HEK293 (cell line): ENCODE measurements around the gene PI16.

Source experiments
- CTCF ChIA-PET: fragments of 350-600 bp; formaldehyde crosslinking; extraction: SDS; loops from one replicate; lab custom pipeline; 2021; ENCODE audit warnings: antibody characterized with exemption; lab: Yijun Ruan, JAX
- POLR2A ChIA-PET: fragments of 300-600 bp; formaldehyde crosslinking; extraction: SDS; loops from one replicate; lab custom pipeline; 2020; ENCODE audit warnings: antibody characterized with exemption, inconsistent platforms; lab: Yijun Ruan, JAX
- H3K27ac ChIP-seq: fragments of 200-500 bp; sonication (Bioruptor generic); 2 replicates; pipeline ENCODE4 v1.5.1; 2014; ENCODE audit warnings: low read depth, low read length, control low read depth, inconsistent platforms; ENCODE audit errors: extremely low read depth
- H3K36me3 ChIP-seq, 2 experiments: fragments of 200-500 bp in 1 of 2; sonication (Bioruptor generic) in 1 of 2; 1 replicate in 1 of 2; 2 replicates in 1 of 2; pipeline ENCODE4 v1.5.1; 2014 to 2017; ENCODE audit warnings: inconsistent platforms in 2 of 2, low read length in 2 of 2; ENCODE audit not compliant: control insufficient read depth in 2 of 2, insufficient read depth in 1 of 2
- H3K4me1 ChIP-seq: fragments of 200-500 bp; sonication (Bioruptor generic); 2 replicates; pipeline ENCODE4 v1.5.1; 2014; ENCODE audit warnings: mild to moderate bottlenecking, low read length, inconsistent platforms; ENCODE audit not compliant: control insufficient read depth, insufficient read depth
- H3K4me3 ChIP-seq: 2 replicates; pipeline ENCODE4 v1.5.1; 2011; ENCODE audit warnings: low read depth, mild to moderate bottlenecking, control low read depth, low read length, moderate library complexity
- H3K9me3 ChIP-seq: fragments of 200-500 bp; sonication (Bioruptor generic); 2 replicates; pipeline ENCODE4 v1.5.1; 2014; ENCODE audit warnings: low read depth, low read length, inconsistent platforms; ENCODE audit not compliant: control insufficient read depth, insufficient read depth
- BCL11A ChIP-seq: fragments of 450-650 bp; formaldehyde crosslinking; IDR thresholded peaks from 2 replicates; pipeline ENCODE4 v1.5.1; 2016; ENCODE audit warnings: low read depth, missing biosample characterization, missing genetic modification characterization
- KLF1 ChIP-seq: fragments of 450-650 bp; formaldehyde crosslinking; IDR thresholded peaks from 2 replicates; pipeline ENCODE4 v1.5.1; 2016; ENCODE audit warnings: missing biosample characterization, missing genetic modification characterization
- MEIS1 ChIP-seq: sonication (generic); formaldehyde crosslinking; IDR thresholded peaks from 2 replicates; pipeline ENCODE4 v1.8.1; 2022; ENCODE audit warnings: missing genetic modification reagents, mild to moderate bottlenecking, borderline replicate concordance
- REPIN1 ChIP-seq: fragments of 450-650 bp; formaldehyde crosslinking; IDR thresholded peaks from 2 replicates; pipeline ENCODE4 v1.5.1; 2017; ENCODE audit warnings: missing biosample characterization, missing genetic modification characterization, low read depth
- SCRT1 ChIP-seq: fragments of 450-650 bp; formaldehyde crosslinking; IDR thresholded peaks from 2 replicates; pipeline ENCODE4 v1.5.1; 2016; ENCODE audit warnings: missing biosample characterization, missing genetic modification characterization, borderline replicate concordance
- SCRT2 ChIP-seq: fragments of 450-650 bp; formaldehyde crosslinking; IDR thresholded peaks from 2 replicates; pipeline ENCODE4 v1.5.1; 2016; ENCODE audit warnings: missing biosample characterization, missing genetic modification characterization
- YY1 ChIP-seq: fragments of 450-650 bp; formaldehyde crosslinking; IDR thresholded peaks from 2 replicates; pipeline ENCODE4 v1.5.1; 2018; ENCODE audit warnings: missing biosample characterization, missing genetic modification characterization
- ZNF10 ChIP-seq: fragments of 450-650 bp; formaldehyde crosslinking; IDR thresholded peaks from 2 replicates; pipeline ENCODE4 v1.5.1; 2017; ENCODE audit warnings: missing biosample characterization, missing genetic modification characterization
- ZNF121 ChIP-seq: fragments of 450-650 bp; formaldehyde crosslinking; IDR thresholded peaks from 2 replicates; pipeline ENCODE4 v1.5.1; 2016; ENCODE audit warnings: missing biosample characterization, missing genetic modification characterization
- ZNF133 ChIP-seq: fragments of 450-650 bp; formaldehyde crosslinking; IDR thresholded peaks from 2 replicates; pipeline ENCODE4 v1.5.1; 2016; ENCODE audit warnings: missing biosample characterization, missing genetic modification characterization
- ZNF155 ChIP-seq: fragments of 450-650 bp; formaldehyde crosslinking; IDR thresholded peaks from 2 replicates; pipeline ENCODE4 v1.5.1; 2016; ENCODE audit warnings: missing biosample characterization, missing genetic modification characterization
- ZNF169 ChIP-seq: fragments of 450-650 bp; formaldehyde crosslinking; IDR thresholded peaks from 2 replicates; pipeline ENCODE4 v1.5.1; 2016; ENCODE audit warnings: missing biosample characterization, missing genetic modification characterization
- ZNF202 ChIP-seq: fragments of 450-650 bp; formaldehyde crosslinking; IDR thresholded peaks from 2 replicates; pipeline ENCODE4 v1.5.1; 2016; ENCODE audit warnings: missing biosample characterization, missing genetic modification characterization, borderline replicate concordance
- ZNF266 ChIP-seq: fragments of 450-650 bp; formaldehyde crosslinking; IDR thresholded peaks from 2 replicates; pipeline ENCODE4 v1.5.1; 2016; ENCODE audit warnings: missing biosample characterization, missing genetic modification characterization, low read depth
- ZNF341 ChIP-seq: fragments of 450-650 bp; formaldehyde crosslinking; IDR thresholded peaks from 2 replicates; pipeline ENCODE4; 2016; ENCODE audit warnings: low read depth, missing biosample characterization, missing genetic modification characterization
- ZNF394 ChIP-seq: fragments of 450-650 bp; formaldehyde crosslinking; IDR thresholded peaks from 2 replicates; pipeline ENCODE4 v1.5.1; 2016; ENCODE audit warnings: missing biosample characterization, missing genetic modification characterization, mild to moderate bottlenecking, moderate library complexity, borderline replicate concordance
- ZNF416 ChIP-seq: fragments of 450-650 bp; formaldehyde crosslinking; IDR thresholded peaks from 2 replicates; pipeline ENCODE4 v1.5.1; 2016; ENCODE audit warnings: missing biosample characterization, missing genetic modification characterization
- ZNF426 ChIP-seq: fragments of 450-650 bp; formaldehyde crosslinking; IDR thresholded peaks from 2 replicates; pipeline ENCODE4 v1.5.1; 2017; ENCODE audit warnings: missing biosample characterization, missing genetic modification characterization, mild to moderate bottlenecking, inconsistent platforms, moderate library complexity
- ZNF529 ChIP-seq: fragments of 450-650 bp; formaldehyde crosslinking; IDR thresholded peaks from 2 replicates; pipeline ENCODE4 v1.5.1; 2017; ENCODE audit warnings: missing genetic modification characterization, missing biosample characterization; ENCODE audit not compliant: insufficient replicate concordance
- ZNF544 ChIP-seq: fragments of 450-650 bp; formaldehyde crosslinking; IDR thresholded peaks from 2 replicates; pipeline ENCODE4 v1.5.0; 2017; ENCODE audit warnings: missing biosample characterization, missing genetic modification characterization
- ZNF561 ChIP-seq: fragments of 450-650 bp; IDR thresholded peaks from 2 replicates; pipeline ENCODE4 v1.5.1; 2018; ENCODE audit warnings: missing biosample characterization, missing genetic modification characterization, borderline replicate concordance
- ZNF596 ChIP-seq: fragments of 450-650 bp; IDR thresholded peaks from 2 replicates; pipeline ENCODE4 v1.5.0; 2018; ENCODE audit warnings: missing biosample characterization, mild to moderate bottlenecking, missing genetic modification characterization, moderate library complexity
- ZNF610 ChIP-seq: fragments of 450-650 bp; formaldehyde crosslinking; IDR thresholded peaks from 2 replicates; pipeline ENCODE4 v1.5.1; 2016; ENCODE audit warnings: missing biosample characterization, missing genetic modification characterization, borderline replicate concordance
- ZNF677 ChIP-seq: fragments of 450-650 bp; IDR thresholded peaks from 2 replicates; pipeline ENCODE4 v1.5.0; 2018; ENCODE audit warnings: missing biosample characterization, mild to moderate bottlenecking, missing genetic modification characterization, moderate library complexity
- ZNF785 ChIP-seq: fragments of 450-650 bp; formaldehyde crosslinking; IDR thresholded peaks from 2 replicates; pipeline ENCODE4 v1.5.1; 2016; ENCODE audit warnings: missing biosample characterization, missing genetic modification characterization
- ZNF837 ChIP-seq: fragments of 450-650 bp; formaldehyde crosslinking; IDR thresholded peaks from 2 replicates; pipeline ENCODE4 v1.5.1; 2016; ENCODE audit warnings: missing biosample characterization, missing genetic modification characterization
- ZSCAN30 ChIP-seq: fragments of 450-650 bp; IDR thresholded peaks from 2 replicates; pipeline ENCODE4 v1.5.1; 2018; ENCODE audit warnings: missing biosample characterization, mild to moderate bottlenecking, missing genetic modification characterization, moderate library complexity
- ZSCAN5A ChIP-seq: fragments of 450-650 bp; formaldehyde crosslinking; IDR thresholded peaks from 2 replicates; pipeline ENCODE4 v1.5.1; 2016; ENCODE audit warnings: missing biosample characterization, missing genetic modification characterization
- TF ChIP-seq, protein P1 (sequence below): fragments of 450-650 bp; formaldehyde crosslinking; IDR thresholded peaks from 2 replicates; pipeline ENCODE4 v1.5.1; 2016; ENCODE audit warnings: missing biosample characterization, missing genetic modification characterization, low read depth
- TF ChIP-seq, protein P2 (sequence below): fragments of 450-650 bp; IDR thresholded peaks from 2 replicates; pipeline ENCODE4 v1.5.1; 2018; ENCODE audit warnings: missing biosample characterization, missing genetic modification characterization

Gene PI16

GRCh38 chr6:37008484-37009465 is 54.2 kb downstream of the PI16 start:
- POLR2A ChIA-PET, result no interaction called here

GRCh38 chr6:37010402-37010892 is 55.9 kb downstream of the PI16 start:
- Histone ChIP-seq H3K4me1 (no peaks in the 10 kb centered on the region), H3K4me3 (no peak overlapping the region), H3K27ac (no peak overlapping the region), H3K9me3 (no peaks in the 10 kb centered on the region), H3K36me3 (no peaks in the 10 kb centered on the region)
- TF ChIP-seq ZNF529 (tag by site-specific recombination) (no peak), YY1 (no peak), ZNF10 (tag by site-specific recombination) (no peak), ZNF155 (tag by site-specific recombination) (no peak), ZSCAN30 (tag by site-specific recombination) (no peak), ZNF561 (tag by site-specific recombination) (no peak), REPIN1 (tag by site-specific recombination) (no peak), KLF1 (tag by site-specific recombination) (no peak), ZNF394 (tag by site-specific recombination) (no peak), ZNF341 (no peak), BCL11A (tag by site-specific recombination) (no peak), ZNF596 (tag by site-specific recombination) (no peak), ZNF785 (tag by site-specific recombination) (no peak)
- TF ChIP-seq, protein P1, sequence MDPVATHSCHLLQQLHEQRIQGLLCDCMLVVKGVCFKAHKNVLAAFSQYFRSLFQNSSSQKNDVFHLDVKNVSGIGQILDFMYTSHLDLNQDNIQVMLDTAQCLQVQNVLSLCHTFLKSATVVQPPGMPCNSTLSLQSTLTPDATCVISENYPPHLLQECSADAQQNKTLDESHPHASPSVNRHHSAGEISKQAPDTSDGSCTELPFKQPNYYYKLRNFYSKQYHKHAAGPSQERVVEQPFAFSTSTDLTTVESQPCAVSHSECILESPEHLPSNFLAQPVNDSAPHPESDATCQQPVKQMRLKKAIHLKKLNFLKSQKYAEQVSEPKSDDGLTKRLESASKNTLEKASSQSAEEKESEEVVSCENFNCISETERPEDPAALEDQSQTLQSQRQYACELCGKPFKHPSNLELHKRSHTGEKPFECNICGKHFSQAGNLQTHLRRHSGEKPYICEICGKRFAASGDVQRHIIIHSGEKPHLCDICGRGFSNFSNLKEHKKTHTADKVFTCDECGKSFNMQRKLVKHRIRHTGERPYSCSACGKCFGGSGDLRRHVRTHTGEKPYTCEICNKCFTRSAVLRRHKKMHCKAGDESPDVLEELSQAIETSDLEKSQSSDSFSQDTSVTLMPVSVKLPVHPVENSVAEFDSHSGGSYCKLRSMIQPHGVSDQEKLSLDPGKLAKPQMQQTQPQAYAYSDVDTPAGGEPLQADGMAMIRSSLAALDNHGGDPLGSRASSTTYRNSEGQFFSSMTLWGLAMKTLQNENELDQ (tag by site-specific recombination), result no peak
- ChIA-PET CTCF (interaction anchor here (0.7 to 2.8 kb wide), 4 partner anchors 9 to 245 kb away, joined by 3 to 21 read pairs (median 4); no protein-coding TSS in a partner anchor), POLR2A (interaction anchor here (0.7 kb wide), 1 partner anchor 331 kb away, joined by 3 read pairs; no protein-coding TSS in a partner anchor)

More at GRCh38 chr6:37008484-37009465, 54.2 kb downstream of the PI16 start:
- CTCF ChIA-PET, result interaction anchor here (0.6 to 2.8 kb wide), 3 partner anchors 10 to 69 kb away, joined by 3 to 21 read pairs (median 5); no protein-coding TSS in a partner anchor
- TF ChIP-seq ZNF610 (tag by site-specific recombination) (no peak), ZSCAN5A (tag by site-specific recombination) (no peak), ZNF202 (no peak), MEIS1 (CRISPR knock-in tag) (no peak), ZNF169 (tag by site-specific recombination) (no peak), ZNF416 (tag by site-specific recombination) (no peak), ZNF544 (tag by site-specific recombination) (no peak), ZNF677 (no peak), ZNF426 (tag by site-specific recombination) (no peak), ZNF266 (tag by site-specific recombination) (no peak), SCRT1 (tag by site-specific recombination) (no peak), SCRT2 (no peak), ZNF837 (tag by site-specific recombination) (no peak), ZNF133 (tag by site-specific recombination) (no peak), ZNF155 (tag by site-specific recombination) (no peak), ZNF121 (tag by site-specific recombination) (no peak)
- TF ChIP-seq, protein P2, sequence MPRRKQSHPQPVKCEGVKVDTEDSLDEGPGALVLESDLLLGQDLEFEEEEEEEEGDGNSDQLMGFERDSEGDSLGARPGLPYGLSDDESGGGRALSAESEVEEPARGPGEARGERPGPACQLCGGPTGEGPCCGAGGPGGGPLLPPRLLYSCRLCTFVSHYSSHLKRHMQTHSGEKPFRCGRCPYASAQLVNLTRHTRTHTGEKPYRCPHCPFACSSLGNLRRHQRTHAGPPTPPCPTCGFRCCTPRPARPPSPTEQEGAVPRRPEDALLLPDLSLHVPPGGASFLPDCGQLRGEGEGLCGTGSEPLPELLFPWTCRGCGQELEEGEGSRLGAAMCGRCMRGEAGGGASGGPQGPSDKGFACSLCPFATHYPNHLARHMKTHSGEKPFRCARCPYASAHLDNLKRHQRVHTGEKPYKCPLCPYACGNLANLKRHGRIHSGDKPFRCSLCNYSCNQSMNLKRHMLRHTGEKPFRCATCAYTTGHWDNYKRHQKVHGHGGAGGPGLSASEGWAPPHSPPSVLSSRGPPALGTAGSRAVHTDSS (tag by site-specific recombination), result no peak
- no peak overlapping the region for H3K4me3 ChIP-seq
- H3K27ac ChIP-seq, result no peak overlapping the region
- H3K9me3 ChIP-seq, result no peaks in the 10 kb centered on the region
- no peaks in the 10 kb centered on the region for H3K4me1 ChIP-seq
- no peaks in the 10 kb centered on the region for H3K36me3 ChIP-seq
